IMR-90 (cell line): ENCODE results near the gene RND1. TPM values are rescaled to one million over a fixed set of nuclear protein-coding genes. Genes with fewer than 3 reads are reported as not detected.

Experiments used
- ATAC-seq: fragments of 200-7000 bp; cut with Tn5 transposase; 2 replicates; pipeline ENCODE4 v1.9.1; 2020; ENCODE audit warnings: low read depth, mild to moderate bottlenecking, moderate library complexity
- BruUV-seq: library from RNA; stranded (reverse); fragments of 400-500 nt; replicated peaks from 2 replicates; lab custom pipeline; 2021; lab: Mats Ljungman, UMichigan
- CTCF ChIA-PET: fragments of 300-600 bp; formaldehyde crosslinking; extraction: SDS; loops from one replicate; lab custom pipeline; 2021; ENCODE audit warnings: antibody characterized with exemption; lab: Yijun Ruan, JAX
- POLR2A ChIA-PET: fragments of 300-600 bp; sonication (Branson Sonifier 250); formaldehyde crosslinking; loops from one replicate; lab custom pipeline; 2022; ENCODE audit warnings: antibody characterized with exemption; ENCODE audit not compliant: unreplicated experiment; lab: Charles Lee
- DNase-seq: peaks from one replicate; pipeline ENCODE4 v3.0.0; 2013
- H2AFZ ChIP-seq: replicated peaks from 2 replicates; pipeline ENCODE3; 2013; ENCODE audit warnings: low read length, mild to moderate bottlenecking; ENCODE audit not compliant: poor library complexity
- H2AK5ac ChIP-seq: 2 replicates; pipeline ENCODE4 v1.6.1; 2013; ENCODE audit warnings: low read depth, low read length, inconsistent platforms
- H2AK9ac ChIP-seq: replicated peaks from 2 replicates; pipeline ENCODE3; 2013; ENCODE audit warnings: mild to moderate bottlenecking, low read depth, low read length, moderate library complexity; ENCODE audit not compliant: poor library complexity
- H2BK120ac ChIP-seq: 2 replicates; pipeline ENCODE4 v1.6.1; 2013; ENCODE audit warnings: low read depth, low read length, inconsistent platforms
- H2BK15ac ChIP-seq: 3 replicates; pipeline ENCODE4 v1.6.1; 2013; ENCODE audit warnings: low read depth, low read length, inconsistent platforms
- H2BK20ac ChIP-seq: 2 replicates; pipeline ENCODE4 v1.6.1; 2013; ENCODE audit warnings: low read depth, mild to moderate bottlenecking, inconsistent platforms, low read length, moderate library complexity
- H2BK5ac ChIP-seq: 2 replicates; pipeline ENCODE4 v1.6.1; 2013; ENCODE audit warnings: mild to moderate bottlenecking, low read depth, low read length, inconsistent platforms; ENCODE audit not compliant: poor library complexity, severe bottlenecking
- H3K14ac ChIP-seq: replicated peaks from 2 replicates; pipeline ENCODE4 v1.6.1; 2013; ENCODE audit warnings: low read depth, low read length, inconsistent platforms
- H3K18ac ChIP-seq: 2 replicates; pipeline ENCODE4 v1.6.1; 2013; ENCODE audit warnings: low read depth, low read length, control low read depth
- H3K23ac ChIP-seq: 2 replicates; pipeline ENCODE4 v1.6.1; 2013; ENCODE audit warnings: low read depth, low read length, inconsistent platforms
- H3K27ac ChIP-seq: 2 replicates; pipeline ENCODE4 v1.5.1; 2013; ENCODE audit warnings: mild to moderate bottlenecking, control low read depth, low read length; ENCODE audit not compliant: insufficient read depth
- H3K27me3 ChIP-seq: 2 replicates; pipeline ENCODE4 v1.6.1; 2013; ENCODE audit warnings: low read length; ENCODE audit not compliant: control insufficient read depth, insufficient read depth
- H3K36me3 ChIP-seq: 2 replicates; pipeline ENCODE4 v1.6.1; 2013; ENCODE audit warnings: low read length, mixed read lengths; ENCODE audit not compliant: control insufficient read depth, insufficient read depth
- H3K4ac ChIP-seq: 2 replicates; pipeline ENCODE4 v1.6.1; 2013; ENCODE audit warnings: low read depth, low read length, inconsistent platforms
- H3K4me1 ChIP-seq: 2 replicates; pipeline ENCODE4 v1.6.1; 2013; ENCODE audit warnings: low read length, mixed read lengths; ENCODE audit not compliant: control insufficient read depth, insufficient read depth
- H3K4me2 ChIP-seq: 2 replicates; pipeline ENCODE4 v1.6.1; 2013; ENCODE audit warnings: low read depth, mild to moderate bottlenecking, control low read depth, low read length, moderate library complexity
- H3K4me3 ChIP-seq: 2 replicates; pipeline ENCODE4 v1.5.1; 2013; ENCODE audit warnings: low read depth, mild to moderate bottlenecking, control low read depth, low read length, moderate library complexity; ENCODE audit not compliant: insufficient read depth
- H3K56ac ChIP-seq: 2 replicates; pipeline ENCODE4 v1.6.1; 2013; ENCODE audit warnings: low read length, inconsistent platforms; ENCODE audit not compliant: insufficient read depth; ENCODE audit errors: extremely low read depth
- H3K79me1 ChIP-seq, 2 experiments: 2 replicates each; pipeline ENCODE4 v1.6.1; 2013; ENCODE audit warnings: low read length in 2 of 2, inconsistent platforms in 1 of 2, low read depth in 1 of 2
- H3K9ac ChIP-seq: 2 replicates; pipeline ENCODE4 v1.6.1; 2013; ENCODE audit warnings: low read depth, low read length, control low read depth
- H3K9me1 ChIP-seq: 2 replicates; pipeline ENCODE4 v1.6.1; 2013; ENCODE audit warnings: low read length, inconsistent platforms; ENCODE audit not compliant: insufficient read depth
- H3K9me3 ChIP-seq: 2 replicates; pipeline ENCODE4 v1.6.1; 2013; ENCODE audit warnings: low read length; ENCODE audit not compliant: control insufficient read depth, insufficient read depth
- H4K20me1 ChIP-seq: 2 replicates; pipeline ENCODE4 v1.6.1; 2013; ENCODE audit warnings: low read length, inconsistent platforms; ENCODE audit not compliant: insufficient read depth
- H4K5ac ChIP-seq: 2 replicates; pipeline ENCODE4 v1.6.1; 2013; ENCODE audit warnings: mild to moderate bottlenecking, low read depth, low read length, control low read depth
- H4K8ac ChIP-seq, 2 experiments: 2 replicates each; pipeline ENCODE4 v1.6.1; 2013; ENCODE audit warnings: low read depth in 2 of 2, low read length in 2 of 2, control low read depth in 1 of 2, inconsistent platforms in 1 of 2
- H4K91ac ChIP-seq: 2 replicates; pipeline ENCODE4 v1.6.1; 2013; ENCODE audit warnings: low read depth, low read length, inconsistent platforms; ENCODE audit not compliant: insufficient read depth
- BHLHE40 ChIP-seq: fragments of 150-350 bp; IDR thresholded peaks from 2 replicates; pipeline ENCODE4 v1.6.1; 2016; ENCODE audit warnings: mild to moderate bottlenecking, low read depth, low read length
- CTCF ChIP-seq: conservative IDR thresholded peaks from 2 replicates; pipeline ENCODE4 v1.5.1; 2012; ENCODE audit warnings: mild to moderate bottlenecking, low read depth, low read length, improper control_type of control experiment
- MAZ ChIP-seq: IDR thresholded peaks from 2 replicates; pipeline ENCODE4 v1.6.1; 2012; ENCODE audit warnings: low read depth, mild to moderate bottlenecking, low read length, improper control_type of control experiment, moderate library complexity, borderline replicate concordance
- RFX5 ChIP-seq: IDR thresholded peaks from 2 replicates; pipeline ENCODE4 v1.8.0; 2012; ENCODE audit warnings: low read depth, mild to moderate bottlenecking, low read length, moderate library complexity
- WGBS, 2 experiments: methylation state at CpG; one replicate each; pipeline versions ENCODE4 v1.1.5 to v1.1.7; 2013; ENCODE audit warnings: missing lambda C conversion rate in 2 of 2; ENCODE audit not compliant: insufficient read length in 1 of 2; ENCODE audit errors: extremely low coverage in 2 of 2; 5-methylcytosine and 5-hydroxymethylcytosine counted together
- dilution Hi-C: fragments of 300-500 bp; cut with HindIII; formaldehyde crosslinking; loops from one replicate; pipeline ENCODE4 v1.14.3; 2018; ENCODE audit warnings: low sequenced_read_pairs; ENCODE audit not compliant: unreplicated experiment
- in situ Hi-C: fragments of 300-500 bp; cut with MboI; formaldehyde crosslinking; loops from 3 replicates; pipeline ENCODE4 v1.14.3; 2019; ENCODE audit warnings: low sequenced_read_pairs, inconsistent platforms, mixed read lengths
- intact Hi-C: fragments of 100-400 bp; cut with micrococcal nuclease; formaldehyde crosslinking; loops from 2 replicates; pipeline ENCODE4 v1.10.0; 2022
- polyA plus RNA-seq, 3 experiments: library from polyadenylated mRNA; depleted of rRNA; stranded (reverse); fragments of >200 nt; gene quantifications; 2 replicates each; pipeline ENCODE4 v1.2.3, GENCODE V29; 2012; ENCODE audit warnings: low replicate concordance in 1 of 3
- total RNA-seq: library from RNA; depleted of rRNA; stranded (reverse); fragments of >200 nt; gene quantifications from 2 replicates; pipeline ENCODE4 v1.2.3, GENCODE V29; 2012

RND1 gene
- total and polyA plus RNA-seq, 2 of the 4 experiments (the other 2 are of a cell fraction), result under 0.01 to 0.21 TPM

- H3K79me1 ChIP-seq, result peaks cover 51 to 80% of the 10 kb centered on the region in 2 experiments
- peak overlapping the region; percentile 81 for H3K4me2 ChIP-seq
- dilution Hi-C loops (no loop called here), intact Hi-C loops (no loop called here), in situ Hi-C loops (no loop called here)
- DNase-seq, result no peak
- H2AK9ac ChIP-seq, result peak overlapping the region; percentile 84
- no peak overlapping the region for H4K5ac ChIP-seq
- peak overlapping the region; percentile 69 for H3K23ac ChIP-seq
- peaks cover 16% of the 10 kb centered on the region for H3K9me1 ChIP-seq
- peak; percentile 13; the same call in 1 of the 2 replicates for TF ChIP-seq CTCF
- TF ChIP-seq RFX5, result no peak
- TF ChIP-seq MAZ, result no peak
- TF ChIP-seq BHLHE40, result no peak
- H3K56ac ChIP-seq, result no peak overlapping the region
- peak overlapping the region; percentile 55 for H3K14ac ChIP-seq
- peak overlapping the region; percentile 83 for H3K4me3 ChIP-seq
- ATAC-seq, result no peak
- H3K4ac ChIP-seq, result peak overlapping the region; percentile 33
- peaks cover 18% of the 10 kb centered on the region for H3K4me1 ChIP-seq
- no peak overlapping the region for H2BK120ac ChIP-seq
- peaks cover 12% of the 10 kb centered on the region for H4K20me1 ChIP-seq
- CTCF ChIA-PET, result interaction anchor here (1.0 kb wide), 1 partner anchor 66 kb away, joined by 3 read pairs; no protein-coding TSS in a partner anchor
- H3K36me3 ChIP-seq, result peaks cover 10% of the 10 kb centered on the region
- H3K18ac ChIP-seq, result no peak overlapping the region
- H2AFZ ChIP-seq, result peak overlapping the region; percentile 90
- peak overlapping the region in 1 of 2 experiments; percentile 44; a peak in 2 of 4 replicates for H4K8ac ChIP-seq
- H3K9ac ChIP-seq, result peak overlapping the region; percentile 68
- H4K91ac ChIP-seq, result peak overlapping the region; percentile 4; the same call in 1 of the 2 replicates
- POLR2A ChIA-PET, result interaction anchor here (0.5 to 0.8 kb wide), 3 partner anchors 8 to 917 kb away, joined by 3 read pairs; no protein-coding TSS in a partner anchor
- H3K9me3 ChIP-seq, result no peaks in the 10 kb centered on the region
- no peak overlapping the region for H2BK15ac ChIP-seq
- H2AK5ac ChIP-seq, result peak overlapping the region; percentile 66; the same call in 1 of the 2 replicates
- peak overlapping the region; percentile 24 for H3K27ac ChIP-seq
- H3K27me3 ChIP-seq, result no peaks in the 10 kb centered on the region
- no TSS peak for BruUV-seq
- no peak overlapping the region for H2BK5ac ChIP-seq
- no peak overlapping the region for H2BK20ac ChIP-seq
- 11% methylated on average over 5 of the region's 37 CpGs; no CpG with 5 or more reads in 1 of the 2 experiments for WGBS, 2 experiments
These were observed 46.7 kb downstream of the RND1 start for GRCh38 chr12:48818831-48819590.
